H1 (cell line): ENCODE data around the gene PARD6A. TPM values are rescaled to one million over a fixed set of nuclear protein-coding genes. Genes with fewer than 3 reads are reported as not detected.

Source experiments
- CTCF ChIA-PET: fragments of 300-600 bp; sonication (Branson Sonifier 250); formaldehyde crosslinking; loops from one replicate; lab custom pipeline; 2021; ENCODE audit not compliant: partially characterized antibody; lab: Charles Lee
- POLR2A ChIA-PET: fragments of 300-600 bp; sonication (Branson Sonifier 250); formaldehyde crosslinking; loops from one replicate; lab custom pipeline; 2021; ENCODE audit warnings: inconsistent platforms; ENCODE audit not compliant: partially characterized antibody; lab: Charles Lee
- DNase-seq, 2 experiments: peaks; one replicate each; pipeline versions ENCODE4 v3.0.0 to v3.0.0-alpha.2; 2010 to 2022; ENCODE audit warnings: low spot score in 2 of 2, low read depth in 1 of 2, mixed read lengths in 1 of 2
- FAIRE-seq: peaks from 2 replicates; lab custom pipeline; 2011; peaks lifted over from hg19 to GRCh38; lab: Jason Lieb, UNC
- H2AFZ ChIP-seq: 2 replicates; pipeline ENCODE4 v1.8.1; 2012; ENCODE audit warnings: low read length, inconsistent platforms
- H2AK5ac ChIP-seq: 2 replicates; pipeline ENCODE4 v1.6.1; 2013; ENCODE audit warnings: low read depth, low read length
- H2BK120ac ChIP-seq: replicated peaks from 2 replicates; pipeline ENCODE3; 2013; ENCODE audit warnings: low read depth, low read length, inconsistent platforms
- H2BK12ac ChIP-seq: 2 replicates; pipeline ENCODE4 v1.6.1; 2013; ENCODE audit warnings: low read depth, low read length
- H2BK15ac ChIP-seq: 2 replicates; pipeline ENCODE4 v1.6.1; 2013; ENCODE audit warnings: low read length
- H2BK20ac ChIP-seq: 2 replicates; pipeline ENCODE4 v1.6.1; 2013; ENCODE audit warnings: low read length
- H2BK5ac ChIP-seq: 2 replicates; pipeline ENCODE4 v1.6.1; 2013; ENCODE audit warnings: low read depth, low read length
- H3K14ac ChIP-seq: 2 replicates; pipeline ENCODE4 v1.6.1; 2013; ENCODE audit warnings: inconsistent platforms; ENCODE audit not compliant: insufficient read length
- H3K18ac ChIP-seq: 2 replicates; pipeline ENCODE4 v1.6.1; 2013; ENCODE audit warnings: low read length; ENCODE audit errors: extremely low read depth
- H3K23ac ChIP-seq: 2 replicates; pipeline ENCODE4 v1.6.1; 2013; ENCODE audit warnings: inconsistent platforms; ENCODE audit not compliant: insufficient read length
- H3K23me2 ChIP-seq: 2 replicates; pipeline ENCODE4 v1.6.1; 2013; ENCODE audit warnings: low read depth, low read length
- H3K27ac ChIP-seq: 2 replicates; pipeline ENCODE4 v1.6.1; 2011; ENCODE audit warnings: low read depth, low read length, inconsistent platforms
- H3K27me3 ChIP-seq, 4 experiments: replicated peaks in 1 of 4; 1 replicate in 1 of 4; 2 replicates in 3 of 4; pipeline versions ENCODE4 v1.6.1 to v1.8.1; 2011 to 2013; ENCODE audit warnings: low read length in 3 of 4, mild to moderate bottlenecking in 3 of 4, inconsistent platforms in 2 of 4, mixed read lengths in 2 of 4, moderate library complexity in 1 of 4; ENCODE audit not compliant: control insufficient read depth in 3 of 4, insufficient read depth in 3 of 4; ENCODE audit errors: extremely low read depth in 1 of 4
- H3K36me3 ChIP-seq, 4 experiments: 2 replicates each; pipeline versions ENCODE4 v1.6.1 to v1.8.1; 2011 to 2013; ENCODE audit warnings: mild to moderate bottlenecking in 4 of 4, low read length in 3 of 4, moderate library complexity in 2 of 4, control low read depth in 1 of 4, inconsistent platforms in 1 of 4; ENCODE audit not compliant: insufficient read depth in 4 of 4, control insufficient read depth in 2 of 4
- H3K4ac ChIP-seq: replicated peaks from 2 replicates; pipeline ENCODE3; 2013; ENCODE audit warnings: low read length, low read depth, mixed read lengths, inconsistent platforms; ENCODE audit not compliant: insufficient read length
- H3K4me1 ChIP-seq, 4 experiments: replicated peaks in 1 of 4; 1 replicate in 1 of 4; 2 replicates in 3 of 4; pipeline versions ENCODE4 v1.6.1 to v1.8.1; 2011 to 2013; ENCODE audit warnings: low read length in 3 of 4, inconsistent platforms in 2 of 4, mixed read lengths in 1 of 4; ENCODE audit not compliant: insufficient read depth in 4 of 4, control insufficient read depth in 3 of 4
- H3K4me2 ChIP-seq, 2 experiments: 2 replicates each; pipeline versions ENCODE4 v1.6.1 to v1.8.1; 2011 to 2013; ENCODE audit warnings: low read depth in 2 of 2, low read length in 2 of 2, control low read depth in 1 of 2, inconsistent platforms in 1 of 2, mild to moderate bottlenecking in 1 of 2; ENCODE audit not compliant: insufficient read depth in 1 of 2
- H3K4me3 ChIP-seq, 4 experiments: fragments of 200-600, 300-600 bp in 1 of 4; sonication (generic), shearing (Covaris generic), sonication (Bioruptor Twin) in 1 of 4; 2 replicates each; pipeline versions ENCODE4 v1.5.1 to v1.8.1; 2011 to 2016; ENCODE audit warnings: low read length in 4 of 4, low read depth in 3 of 4, control low read depth in 2 of 4, inconsistent platforms in 2 of 4, mild to moderate bottlenecking in 2 of 4, mixed read lengths in 1 of 4, moderate library complexity in 1 of 4; ENCODE audit not compliant: insufficient read depth in 2 of 4; ENCODE audit errors: extremely low read depth in 1 of 4
- H3K56ac ChIP-seq: replicated peaks from 2 replicates; pipeline ENCODE3; 2013; ENCODE audit warnings: low read depth, mild to moderate bottlenecking, mixed read lengths, low read length, inconsistent platforms; ENCODE audit not compliant: insufficient read length
- H3K79me1 ChIP-seq: 2 replicates; pipeline ENCODE4 v1.6.1; 2013; ENCODE audit warnings: low read depth, low read length, control low read depth
- H3K79me2 ChIP-seq, 2 experiments: 2 replicates each; pipeline versions ENCODE4 v1.6.1 to v1.8.1; 2012 to 2013; ENCODE audit warnings: low read length in 2 of 2, mild to moderate bottlenecking in 2 of 2, inconsistent platforms in 1 of 2; ENCODE audit not compliant: insufficient read depth in 2 of 2, control insufficient read depth in 1 of 2
- H3K9ac ChIP-seq, 4 experiments: replicated peaks in 1 of 4; 1 replicate in 1 of 4; 2 replicates in 3 of 4; pipeline versions ENCODE4 v1.6.1 to v1.8.1; 2011 to 2013; ENCODE audit warnings: low read depth in 3 of 4, low read length in 3 of 4, control low read depth in 2 of 4, mild to moderate bottlenecking in 2 of 4, moderate library complexity in 2 of 4, inconsistent platforms in 1 of 4; ENCODE audit errors: extremely low read depth in 1 of 4
- H3K9me3 ChIP-seq, 2 experiments: 2 replicates each; pipeline versions ENCODE4 v1.6.1 to v1.8.1; 2012 to 2013; ENCODE audit warnings: mild to moderate bottlenecking in 2 of 2, moderate library complexity in 2 of 2, control low read depth in 1 of 2, inconsistent platforms in 1 of 2, low read depth in 1 of 2, low read length in 1 of 2, mixed read lengths in 1 of 2; ENCODE audit not compliant: insufficient read depth in 2 of 2
- H4K20me1 ChIP-seq, 2 experiments: replicated peaks in 1 of 2; 2 replicates each; pipeline versions ENCODE3 to v1.8.1; 2011 to 2013; ENCODE audit warnings: inconsistent platforms in 2 of 2, low read length in 2 of 2, mild to moderate bottlenecking in 1 of 2; ENCODE audit not compliant: insufficient read depth in 2 of 2, control insufficient read depth in 1 of 2
- H4K5ac ChIP-seq: 2 replicates; pipeline ENCODE4 v1.6.1; 2013; ENCODE audit warnings: low read length, low read depth, mixed read lengths, inconsistent platforms; ENCODE audit not compliant: insufficient read length
- H4K8ac ChIP-seq: 2 replicates; pipeline ENCODE4 v1.8.0; 2013; ENCODE audit warnings: mild to moderate bottlenecking, moderate library complexity, low read length, inconsistent platforms; ENCODE audit not compliant: insufficient read depth; ENCODE audit errors: extremely low read depth
- H4K91ac ChIP-seq: replicated peaks from 2 replicates; pipeline ENCODE3; 2013; ENCODE audit warnings: low read length, mixed read lengths, inconsistent platforms; ENCODE audit not compliant: insufficient read length
- BACH1 ChIP-seq: IDR thresholded peaks from 2 replicates; pipeline ENCODE4 v1.6.1; 2012; ENCODE audit warnings: low read length, improper control_type of control experiment
- CTBP2 ChIP-seq: IDR thresholded peaks from 2 replicates; pipeline ENCODE4 v1.7.0; 2011; ENCODE audit warnings: borderline replicate concordance, mild to moderate bottlenecking, moderate library complexity, mixed read lengths, low read length; ENCODE audit not compliant: insufficient read depth, insufficient read length
- EGR1 ChIP-seq: IDR thresholded peaks from 2 replicates; pipeline ENCODE4 v1.6.1; 2011; ENCODE audit warnings: low read depth, low read length, borderline replicate concordance
- POLR2A ChIP-seq, 2 experiments: IDR thresholded peaks; 1 replicate in 1 of 2; 2 replicates in 1 of 2; pipeline ENCODE4 v1.6.1; 2011; ENCODE audit warnings: low read depth in 2 of 2, low read length in 2 of 2, mild to moderate bottlenecking in 2 of 2; ENCODE audit errors: control extremely low read depth in 1 of 2
- RNF2 ChIP-seq: fragments of 200-900, 300-1000 bp; sonication (generic); IDR thresholded peaks from 2 replicates; pipeline ENCODE4 v1.7.1; 2016; ENCODE audit warnings: borderline replicate concordance, low read depth, mild to moderate bottlenecking, antibody characterized with exemption, low read length; ENCODE audit not compliant: poor library complexity, severe bottlenecking; ENCODE audit errors: missing control alignments
- SAP30 ChIP-seq: fragments of 300-600 bp; sonication (generic); IDR thresholded peaks from 2 replicates; pipeline ENCODE4 v1.7.1; 2012; ENCODE audit warnings: low read length, moderate library complexity, mild to moderate bottlenecking, inconsistent platforms; ENCODE audit not compliant: insufficient read depth, insufficient replicate concordance
- SIN3A ChIP-seq, 2 experiments: IDR thresholded peaks in 1 of 2; conservative IDR thresholded peaks in 1 of 2; 2 replicates each; pipeline ENCODE4 v1.6.1; 2011 to 2012; ENCODE audit warnings: low read length in 2 of 2, improper control_type of control experiment in 1 of 2, low read depth in 1 of 2, mild to moderate bottlenecking in 1 of 2
- WGBS, 2 experiments: shearing (Covaris generic) in 1 of 2; methylation state at CpG; one replicate each; pipeline versions ENCODE4 v1.1.6 to v1.1.7; 2013 to 2015; ENCODE audit warnings: low lambda C conversion rate in 2 of 2, mixed read lengths in 2 of 2, inconsistent platforms in 1 of 2, low coverage in 1 of 2, missing lambda C conversion rate in 1 of 2; ENCODE audit not compliant: insufficient replicate concordance in 2 of 2, insufficient coverage in 1 of 2, insufficient read length in 1 of 2; ENCODE audit errors: extremely low coverage in 1 of 2, missing lambda C conversion rate in 1 of 2; 5-methylcytosine and 5-hydroxymethylcytosine counted together
- polyA plus RNA-seq, 7 experiments: library from polyadenylated mRNA; depleted of rRNA in 3 of 7; stranded (reverse) in 5 of 7; unstranded in 2 of 7; fragments of >200 nt in 5 of 7; fragments of 200-250 nt in 2 of 7; gene quantifications; 1 replicate in 5 of 7; 2 replicates in 1 of 7; 4 replicates in 1 of 7; pipeline versions ENCODE4 v1.2.1 to v1.2.3, GENCODE V29; 2011 to 2013; ENCODE audit warnings: missing spikeins in 2 of 7, mixed read lengths in 2 of 7
- total RNA-seq: library from RNA; stranded (reverse); fragmentation: NEBNext Ultra II Directional; extraction: Animal tissue kit (Norgen Biotek cat#: 25700); gene quantifications from 2 replicates; pipeline ENCODE4 v1.2.1, GENCODE V29; 2021
- TF ChIP-seq, protein P1 (sequence below): IDR thresholded peaks from 2 replicates; pipeline ENCODE4 v1.6.1; 2011; ENCODE audit warnings: low read length, improper control_type of control experiment
- TF ChIP-seq, protein P2 (sequence below): IDR thresholded peaks from 2 replicates; pipeline ENCODE4 v1.6.1; 2012; ENCODE audit warnings: inconsistent platforms

PARD6A gene
- total and polyA plus RNA-seq, 2 of the 8 experiments (the other 6 are each of a cell fraction or from before 2014, with no cell fraction given): 15.1 to 21.8 TPM

DNA sequence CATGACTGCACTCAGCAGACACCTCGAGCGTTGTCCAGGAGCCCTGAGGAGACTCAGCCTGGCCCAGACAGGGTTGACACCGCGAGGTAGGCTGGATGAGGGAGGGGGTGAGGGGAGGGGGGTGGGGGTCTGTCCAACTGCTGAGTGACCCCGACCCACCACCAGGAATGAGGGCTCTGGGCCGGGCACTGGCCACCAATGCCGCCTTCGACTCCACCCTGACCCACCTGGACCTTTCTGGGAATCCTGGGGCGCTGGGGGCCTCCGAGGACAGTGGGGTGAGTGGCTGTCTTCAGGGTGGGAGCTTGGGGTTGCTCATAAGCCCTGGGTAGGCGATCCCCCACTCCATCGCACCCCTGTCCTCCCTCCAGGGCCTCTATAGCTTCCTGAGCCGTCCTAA is 13.1 kb upstream of the PARD6A start:
- H3K4me3 ChIP-seq: no peak overlapping the region
- H3K79me1 ChIP-seq: no peaks in the 10 kb centered on the region
- H3K4me1 ChIP-seq: peaks cover 0 to 16% (median 6%) of the 10 kb centered on the region in 4 experiments; a peak in 5 of 7 replicates
- H4K8ac ChIP-seq: peak overlapping the region; percentile 35; the same call in 1 of the 2 replicates
- no peak overlapping the region for H3K4me2 ChIP-seq
- H3K18ac ChIP-seq: no peak overlapping the region
- no peak overlapping the region for H3K27ac ChIP-seq
- H3K27me3 ChIP-seq: peaks cover 3 to 33% (median 19%) of the 10 kb centered on the region in 4 experiments; a peak in 6 of 7 replicates
- H3K79me2 ChIP-seq: no peaks in the 10 kb centered on the region
- 89% methylated on average over 5 of the region's 13 CpGs; no CpG with 5 or more reads in 1 of the 2 experiments for WGBS, 2 experiments
- no peak for FAIRE-seq
- POLR2A ChIA-PET: interaction anchor here (0.7 to 3.4 kb wide), 7 partner anchors 8 to 119 kb away, joined by 3 to 13 read pairs (median 4); partner anchors contain the start of genes CTCF and RIPOR1
- no peak overlapping the region for H4K5ac ChIP-seq
- DNase-seq: no peak
- no peak overlapping the region for H3K9ac ChIP-seq
- no peaks in the 10 kb centered on the region for H3K9me3 ChIP-seq
- no peak overlapping the region for H3K4ac ChIP-seq
- no peak overlapping the region for H3K56ac ChIP-seq
- H2BK12ac ChIP-seq: no peak overlapping the region
- H2BK15ac ChIP-seq: no peak overlapping the region
- H4K20me1 ChIP-seq: peaks cover 5 to 15% of the 10 kb centered on the region in 2 experiments
- H2BK5ac ChIP-seq: no peak overlapping the region
- CTCF ChIA-PET: interaction anchor here (0.5 to 18.0 kb wide), 17 partner anchors 9 to 153 kb away, joined by 3 to 202 read pairs (median 7); partner anchors contain the start of genes ACD, C16orf86, CTCF and ENKD1
- no peak overlapping the region for H2BK120ac ChIP-seq
- H3K36me3 ChIP-seq: no peaks in the 10 kb centered on the region
- no peak overlapping the region for H4K91ac ChIP-seq
- no peak overlapping the region for H3K14ac ChIP-seq
- H2BK20ac ChIP-seq: no peak overlapping the region
- peaks cover 6% of the 10 kb centered on the region; the same call in 1 of the 2 replicates for H3K23me2 ChIP-seq
- no peak overlapping the region for H3K23ac ChIP-seq
- H2AFZ ChIP-seq: no peak overlapping the region
- no peak overlapping the region for H2AK5ac ChIP-seq
- TF ChIP-seq, protein P1, sequence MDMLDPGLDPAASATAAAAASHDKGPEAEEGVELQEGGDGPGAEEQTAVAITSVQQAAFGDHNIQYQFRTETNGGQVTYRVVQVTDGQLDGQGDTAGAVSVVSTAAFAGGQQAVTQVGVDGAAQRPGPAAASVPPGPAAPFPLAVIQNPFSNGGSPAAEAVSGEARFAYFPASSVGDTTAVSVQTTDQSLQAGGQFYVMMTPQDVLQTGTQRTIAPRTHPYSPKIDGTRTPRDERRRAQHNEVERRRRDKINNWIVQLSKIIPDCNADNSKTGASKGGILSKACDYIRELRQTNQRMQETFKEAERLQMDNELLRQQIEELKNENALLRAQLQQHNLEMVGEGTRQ: no peak
- TF ChIP-seq SIN3A (conservative IDR thresholded peaks at IDR 0.05 in 1 of 2, IDR thresholded peaks at IDR 0.05 in 1 of 2; ENCODE audit: low read depth in 1 of 2, low read length in 2 of 2) (no peak), CTBP2 (no peak), EGR1 (no peak), RNF2 (no peak), BACH1 (no peak), SAP30 (no peak), POLR2A (IDR thresholded peaks at IDR 0.05; ENCODE audit: control extremely low read depth in 1 of 2, low read depth in 2 of 2, low read length in 2 of 2) (no peak)
- TF ChIP-seq, protein P2, sequence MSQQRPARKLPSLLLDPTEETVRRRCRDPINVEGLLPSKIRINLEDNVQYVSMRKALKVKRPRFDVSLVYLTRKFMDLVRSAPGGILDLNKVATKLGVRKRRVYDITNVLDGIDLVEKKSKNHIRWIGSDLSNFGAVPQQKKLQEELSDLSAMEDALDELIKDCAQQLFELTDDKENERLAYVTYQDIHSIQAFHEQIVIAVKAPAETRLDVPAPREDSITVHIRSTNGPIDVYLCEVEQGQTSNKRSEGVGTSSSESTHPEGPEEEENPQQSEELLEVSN: no peak
